AG09309 (cell line): ENCODE results near the gene THSD4.
"Not testable (repeated sequence)": the region's sequence is repeated elsewhere in the genome, so short reads cannot be mapped to it uniquely, and the experiment has no call there.

Experiments
- DNase-seq: peaks from one replicate; pipeline ENCODE4 v3.0.0-alpha.2; 2010; ENCODE audit warnings: low read depth
- H3K4me3 ChIP-seq: 2 replicates; pipeline ENCODE4 v1.5.1; 2011; ENCODE audit warnings: mild to moderate bottlenecking, low read depth, low read length, moderate library complexity; ENCODE audit not compliant: control insufficient read depth
- TF ChIP-seq, protein P1 (sequence below): IDR thresholded peaks from 2 replicates; pipeline ENCODE4 v1.5.1; 2011; ENCODE audit warnings: mild to moderate bottlenecking, low read depth, low read length, inconsistent platforms; ENCODE audit not compliant: insufficient read depth, control insufficient read depth; ENCODE audit errors: missing control alignments

The THSD4 gene

DNA sequence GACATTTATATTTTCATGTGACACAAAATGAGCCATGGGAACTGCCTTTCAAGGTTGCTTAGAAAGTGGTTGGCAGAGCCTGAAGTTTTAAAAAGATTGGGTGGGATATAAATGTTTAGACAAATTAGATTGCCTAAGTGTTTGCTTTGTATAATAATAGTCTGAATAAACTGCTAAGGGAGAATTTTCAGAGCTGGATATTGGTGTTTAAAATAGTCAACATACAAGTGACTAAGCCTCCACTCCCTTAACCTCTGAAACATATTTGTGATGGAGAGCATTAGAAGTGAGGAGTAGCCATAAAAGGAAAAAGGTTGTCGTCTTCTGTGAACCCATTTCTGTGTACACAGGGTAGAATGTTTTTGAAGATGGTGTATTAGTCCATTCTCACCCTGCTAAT, 201.6 kb downstream of the THSD4 start:
- DNase-seq: no peak
- TF ChIP-seq, protein P1, sequence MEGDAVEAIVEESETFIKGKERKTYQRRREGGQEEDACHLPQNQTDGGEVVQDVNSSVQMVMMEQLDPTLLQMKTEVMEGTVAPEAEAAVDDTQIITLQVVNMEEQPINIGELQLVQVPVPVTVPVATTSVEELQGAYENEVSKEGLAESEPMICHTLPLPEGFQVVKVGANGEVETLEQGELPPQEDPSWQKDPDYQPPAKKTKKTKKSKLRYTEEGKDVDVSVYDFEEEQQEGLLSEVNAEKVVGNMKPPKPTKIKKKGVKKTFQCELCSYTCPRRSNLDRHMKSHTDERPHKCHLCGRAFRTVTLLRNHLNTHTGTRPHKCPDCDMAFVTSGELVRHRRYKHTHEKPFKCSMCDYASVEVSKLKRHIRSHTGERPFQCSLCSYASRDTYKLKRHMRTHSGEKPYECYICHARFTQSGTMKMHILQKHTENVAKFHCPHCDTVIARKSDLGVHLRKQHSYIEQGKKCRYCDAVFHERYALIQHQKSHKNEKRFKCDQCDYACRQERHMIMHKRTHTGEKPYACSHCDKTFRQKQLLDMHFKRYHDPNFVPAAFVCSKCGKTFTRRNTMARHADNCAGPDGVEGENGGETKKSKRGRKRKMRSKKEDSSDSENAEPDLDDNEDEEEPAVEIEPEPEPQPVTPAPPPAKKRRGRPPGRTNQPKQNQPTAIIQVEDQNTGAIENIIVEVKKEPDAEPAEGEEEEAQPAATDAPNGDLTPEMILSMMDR: no peak
- H3K4me3 ChIP-seq: no peak overlapping the region

DNA sequence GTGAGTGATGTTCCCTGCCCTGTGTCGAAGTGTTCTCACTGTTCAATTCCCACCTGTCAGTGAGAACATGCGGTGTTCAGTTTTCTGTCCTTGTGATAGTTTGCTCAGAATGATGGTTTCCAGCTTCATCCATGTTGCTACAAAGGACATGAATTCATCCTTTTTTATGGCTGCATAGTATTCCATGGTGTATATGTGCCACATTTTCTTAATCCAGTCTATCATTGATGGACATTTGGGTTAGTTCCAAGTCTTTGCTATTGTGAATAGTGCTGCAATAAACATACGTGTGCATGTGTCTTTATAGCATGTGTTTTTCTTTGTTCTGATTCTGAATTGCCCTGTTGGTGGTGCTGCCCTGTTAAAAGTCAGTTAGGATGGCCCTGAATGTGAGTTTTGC, 204.2 kb downstream of the THSD4 start:
- H3K4me3 ChIP-seq, DNase-seq: not testable (repeated sequence)

DNA sequence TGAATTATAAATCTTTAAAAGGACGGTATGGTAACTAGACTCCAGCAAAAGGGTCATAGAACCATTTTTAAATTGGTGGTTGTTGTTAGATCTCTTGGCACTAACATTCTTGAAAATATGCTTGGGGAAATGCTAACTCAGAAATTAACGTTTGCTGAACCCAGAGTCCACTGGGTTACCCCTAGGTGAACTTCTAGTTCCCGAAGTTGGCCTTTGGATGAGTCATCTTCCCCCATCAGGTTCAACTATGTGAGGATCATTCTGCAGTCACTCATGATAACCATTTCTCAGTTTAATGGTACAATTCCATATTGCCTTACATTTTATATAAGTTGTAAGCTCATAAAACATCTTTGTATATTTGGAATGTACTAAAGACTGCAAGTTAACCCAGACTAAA, 204.7 kb downstream of the THSD4 start:
- TF ChIP-seq, protein P1: no peak

DNA sequence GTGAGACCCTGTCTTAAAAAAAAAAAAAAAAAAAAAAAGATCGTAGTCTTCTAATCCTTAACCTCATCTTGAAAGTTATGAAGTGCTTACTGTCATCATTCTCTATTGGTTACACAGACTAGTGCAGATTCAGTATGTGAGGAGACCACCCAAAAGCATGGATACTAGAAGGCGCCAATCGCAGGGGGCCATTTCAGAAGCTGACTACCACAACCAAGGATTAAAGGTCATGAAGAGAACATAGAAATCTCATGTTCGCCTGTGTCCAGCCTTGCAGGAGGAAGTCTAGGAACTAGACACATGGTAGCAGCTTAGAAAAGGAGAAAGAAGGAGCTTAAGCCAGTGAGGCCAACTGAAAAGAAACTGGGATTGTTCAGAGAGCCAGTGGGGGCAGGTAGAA, 207.8 kb downstream of the THSD4 start:
- DNase-seq: no peak
- no peak overlapping the region for H3K4me3 ChIP-seq
- TF ChIP-seq, protein P1: no peak

More for the DNA sequence above, 204.7 kb downstream of the THSD4 start:
- DNase-seq: no peak
- no peak overlapping the region for H3K4me3 ChIP-seq

DNA sequence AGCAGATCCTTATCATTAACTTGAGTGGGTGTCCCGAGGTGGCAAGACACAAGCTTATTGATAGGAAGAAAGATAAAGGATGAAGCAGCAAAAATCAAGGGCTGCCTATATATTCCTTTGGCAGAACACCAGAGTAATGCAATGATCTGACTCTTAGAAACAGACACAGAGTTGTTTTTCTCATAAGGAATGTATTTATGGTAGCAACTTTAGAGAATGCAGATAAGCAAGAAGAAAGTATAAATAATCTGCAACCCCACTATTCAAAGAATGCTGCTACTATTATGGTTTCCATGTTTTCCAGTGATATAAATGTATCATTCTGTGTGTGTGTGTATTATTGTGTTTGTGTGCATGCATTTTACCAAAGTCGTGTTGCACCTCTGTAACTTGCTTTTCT, 208.3 kb downstream of the THSD4 start:
- DNase-seq: no peak
- TF ChIP-seq, protein P1: no peak

DNA sequence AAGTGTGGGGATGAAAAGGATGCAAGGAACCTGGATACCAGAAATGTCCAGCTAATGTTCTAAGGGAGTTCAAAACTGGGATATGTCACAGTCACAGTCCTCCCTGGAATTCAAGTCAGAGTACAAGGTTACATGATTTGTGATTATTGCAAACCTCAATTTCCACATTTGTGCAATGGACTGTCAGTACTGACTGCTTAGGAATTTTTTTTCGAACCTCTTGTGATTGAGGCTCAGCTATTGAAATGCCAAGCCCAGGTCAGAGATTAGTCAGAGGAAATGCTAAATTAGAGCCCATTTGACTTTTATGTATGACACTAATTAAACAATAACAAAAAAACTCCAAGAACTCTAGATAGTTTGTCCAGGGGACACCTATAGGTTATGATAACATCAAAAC, 210.2 kb downstream of the THSD4 start:
- no peak overlapping the region for H3K4me3 ChIP-seq
- TF ChIP-seq, protein P1: no peak
- no peak for DNase-seq

More for the DNA sequence above, 208.3 kb downstream of the THSD4 start:
- no peak overlapping the region for H3K4me3 ChIP-seq

DNA sequence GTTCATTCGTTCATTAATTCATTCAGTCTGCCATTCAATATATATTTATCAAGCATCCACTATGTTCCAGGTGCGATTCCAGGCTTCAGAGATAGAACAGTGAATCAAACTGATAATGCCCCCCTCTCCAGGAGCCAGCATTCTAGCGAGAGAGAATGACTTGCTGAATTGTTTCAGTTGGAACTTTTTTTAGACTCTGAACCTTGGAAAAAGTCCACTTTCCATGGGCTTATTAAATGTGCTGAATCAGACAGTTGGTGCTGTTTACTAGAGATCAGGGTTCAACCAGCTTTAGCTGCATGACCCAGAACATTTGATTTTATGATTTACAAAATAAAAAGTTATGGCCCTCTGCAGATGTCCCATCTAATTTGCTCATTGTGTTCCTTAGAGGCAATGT, 213.2 kb downstream of the THSD4 start:
- H3K4me3 ChIP-seq: no peak overlapping the region
- TF ChIP-seq, protein P1: no peak
- peak; percentile 27 for DNase-seq
